Left renal cortex interstitium (tissue), 4 donors: ENCODE data around the gene ZNF668. TPM values are rescaled to one million over a fixed set of nuclear protein-coding genes. Genes with fewer than 3 reads are reported as not detected.

ENCODE experiments used
- DNase-seq, 4 donors: peaks; one replicate each; pipeline ENCODE4 v3.0.0-alpha.2; 2013; ENCODE audit warnings: low read depth in 4 of 4, low spot score in 2 of 4, missing footprints in 1 of 4
- polyA plus RNA-seq, 4 donors: library from polyadenylated mRNA; unstranded; fragments of 120-200 nt; gene quantifications; one replicate each; pipeline ENCODE4 v1.2.1, GENCODE V29; 2013; ENCODE audit not compliant: insufficient read length in 4 of 4

ZNF668 gene
- polyA plus RNA-seq, 4 donors, result 4.1 to 7.2 (median 6.5) TPM

- no peak for DNase-seq
Observed at GRCh38 chr16:31061813-31062440, 12.1 kb downstream of the ZNF668 start.

GRCh38 chr16:31061126-31061812, 12.8 kb downstream of the ZNF668 start:
- DNase-seq, result no peak

GRCh38 chr16:31055613-31056012, 18.4 kb downstream of the ZNF668 start:
- DNase-seq, result no peak

- no peak for DNase-seq
Observed at GRCh38 chr16:31052114-31052513, 21.9 kb downstream of the ZNF668 start.

- DNase-seq, result no peak
Observed at GRCh38 chr16:31050280-31051030, 23.6 kb downstream of the ZNF668 start.

GRCh38 chr16:31043898-31044481, 30.1 kb downstream of the ZNF668 start:
- no peak for DNase-seq

- no peak for DNase-seq
Observed at GRCh38 chr16:31043352-31043751, 30.7 kb downstream of the ZNF668 start.

- DNase-seq, result no peak
Observed at GRCh38 chr16:31042866-31043265, 31.2 kb downstream of the ZNF668 start.

- DNase-seq, result no peak
Observed at GRCh38 chr16:31038993-31039392, 35.0 kb downstream of the ZNF668 start.

DNA sequence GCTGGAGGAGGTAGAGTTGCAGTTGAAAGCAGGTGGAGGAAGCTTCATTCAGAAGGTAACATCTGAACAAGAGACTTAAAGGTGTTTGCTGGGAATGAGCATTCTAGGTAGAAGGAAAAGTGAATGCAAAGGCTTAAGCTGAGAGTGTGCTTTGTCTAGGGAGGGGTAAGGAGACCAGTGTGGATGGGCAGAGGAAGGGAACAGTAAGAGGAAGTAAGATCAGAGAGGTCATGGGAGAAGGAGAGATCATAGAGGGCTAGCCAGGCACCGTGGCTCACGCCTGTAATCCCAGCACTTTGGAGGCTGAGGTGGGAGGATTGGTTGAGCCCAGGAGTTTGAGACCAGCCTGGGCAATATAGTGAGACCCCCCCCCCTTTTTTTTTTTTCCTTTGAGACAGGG, 37.3 kb downstream of the ZNF668 start:
- no peak for DNase-seq

- DNase-seq, result peak in 2 of 4 donors; percentile 45 to 81
Observed at GRCh38 chr16:31033709-31034492, 40.1 kb downstream of the ZNF668 start.

DNA sequence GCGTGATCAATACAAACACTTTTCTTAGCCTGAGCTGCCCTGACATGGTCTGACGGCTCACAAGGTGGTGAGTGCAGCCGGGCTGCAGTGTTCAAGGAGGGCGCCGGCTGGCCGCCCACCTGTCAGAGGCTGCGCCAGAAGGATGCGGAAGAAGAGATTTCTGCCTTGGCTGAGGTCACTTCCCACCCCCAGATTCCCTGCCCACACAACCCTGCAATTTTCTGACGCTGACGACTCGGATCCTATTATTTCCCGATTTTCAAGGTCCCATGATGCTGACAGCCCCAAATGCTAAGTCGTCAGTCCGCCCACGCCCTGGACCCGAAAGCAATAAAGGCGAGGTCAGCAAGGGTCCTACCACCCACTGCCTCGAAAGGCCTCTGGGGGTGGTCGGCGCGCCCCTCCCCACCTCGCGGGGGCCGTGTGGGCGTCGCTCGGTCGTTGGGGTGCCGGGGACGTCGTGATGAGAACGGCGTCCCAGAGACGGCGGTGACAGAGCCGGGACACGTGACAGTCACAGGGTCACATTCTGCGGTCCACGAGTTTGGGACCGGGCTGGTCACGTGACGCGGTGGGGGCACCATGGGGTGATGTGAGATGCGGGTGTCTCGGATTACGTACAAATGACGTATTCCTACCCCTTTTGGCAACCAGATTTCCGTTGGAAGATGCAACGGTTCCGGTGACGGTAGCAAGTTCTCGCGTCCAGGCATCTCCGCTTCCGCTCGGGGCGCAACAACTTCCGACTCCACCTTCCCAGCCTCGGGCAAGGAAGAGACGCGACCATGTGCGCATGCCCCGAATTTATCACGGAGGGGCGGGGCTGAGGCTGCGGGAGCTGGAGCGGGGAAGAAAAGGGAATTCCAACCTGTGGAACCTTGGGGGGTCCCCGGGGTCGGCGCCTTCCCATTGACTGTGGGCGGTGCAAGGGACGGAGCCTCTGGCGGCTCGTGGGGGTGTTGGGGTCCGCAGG, 41.0 kb downstream of the ZNF668 start, which contains the start of gene STX4:
TSS of gene STX4 (plus strand) at position 823 of the 973 bp plus-strand sequence. CDS start 248 bp downstream, outside the sequence.
- DNase-seq, result peak; percentile 90 to 95 (median 93)

- DNase-seq, result no peak
Observed at GRCh38 chr16:31031276-31031675, 42.8 kb downstream of the ZNF668 start.

DNA sequence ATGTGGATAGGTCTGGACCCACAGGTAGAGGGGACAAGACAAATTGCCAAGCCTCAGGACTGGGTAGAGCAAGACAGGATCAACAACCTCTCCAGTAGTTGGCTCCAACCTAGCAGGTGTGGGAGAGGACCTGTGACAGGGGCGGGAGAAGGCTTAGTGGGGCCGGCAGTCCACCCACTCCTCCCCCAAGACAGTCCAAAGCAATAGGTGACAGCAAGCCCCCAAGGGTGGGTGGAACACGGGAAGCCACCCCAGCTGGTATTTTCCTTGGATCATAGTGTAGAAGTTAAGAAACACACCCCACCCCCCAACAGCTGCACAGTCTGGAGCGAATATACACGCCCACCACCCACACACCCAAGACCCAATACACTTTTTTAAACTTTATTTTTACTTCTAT, 44.8 kb downstream of the ZNF668 start:
- DNase-seq, result no peak

DNA sequence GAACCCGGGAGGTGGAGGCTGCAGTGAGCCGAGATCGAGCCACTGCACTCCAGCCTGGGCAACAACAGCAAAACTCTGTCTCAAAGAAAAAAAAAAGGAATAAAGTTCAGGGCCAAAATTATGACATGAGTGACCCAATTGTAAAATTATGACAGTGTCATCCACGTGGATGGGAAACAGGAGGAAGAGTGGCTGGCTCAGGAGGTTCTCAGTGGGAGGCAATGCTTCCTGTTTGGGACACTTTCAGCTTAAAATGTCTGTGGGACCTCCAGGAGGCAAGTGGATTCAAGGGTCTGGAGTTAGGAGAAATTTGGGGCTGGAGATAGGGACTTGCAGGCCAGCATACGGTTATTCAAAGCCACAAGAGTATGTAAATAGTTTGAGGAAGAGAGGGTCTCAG, 48.7 kb downstream of the ZNF668 start:
- no peak for DNase-seq

DNA sequence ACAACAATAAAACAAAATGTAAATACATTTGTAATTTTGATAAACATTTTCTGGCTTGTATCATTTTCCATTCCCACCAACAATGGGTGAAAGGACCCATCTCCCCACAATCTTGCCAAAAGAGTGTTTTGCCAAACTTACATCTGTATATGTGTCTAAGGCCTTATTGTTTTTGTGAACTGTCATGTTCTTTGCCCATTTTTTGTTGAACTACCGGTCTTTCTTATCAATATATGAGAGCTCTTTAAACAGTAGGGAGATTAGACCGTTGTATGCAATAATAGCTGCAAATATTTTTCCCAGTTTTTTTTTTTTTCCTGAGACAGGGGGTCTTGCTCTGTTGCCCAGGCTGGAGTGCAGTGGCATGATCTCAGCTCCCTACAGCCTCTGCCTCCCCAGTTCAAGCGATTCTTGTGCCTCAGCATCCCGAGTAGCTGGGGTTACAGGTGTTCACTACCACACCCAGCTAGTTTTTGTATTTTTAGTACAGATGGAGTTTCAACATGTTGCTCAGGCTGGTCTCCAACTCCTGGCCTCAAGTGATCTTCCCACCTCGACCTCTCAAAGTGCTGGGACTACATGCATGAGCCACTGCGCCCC, 50.3 kb downstream of the ZNF668 start:
- no peak for DNase-seq

- no peak for DNase-seq
Observed at GRCh38 chr16:31023252-31023602, 50.8 kb downstream of the ZNF668 start.

GRCh38 chr16:31022544-31023251, 51.3 kb downstream of the ZNF668 start:
- DNase-seq, result no peak
